AG10803 (cell line): Measurements from ENCODE around the gene ZBTB20.
A peak's percentile ranks its signal among the peaks of the same experiment; 100 is the strongest.

ENCODE experiments used
- DNase-seq: peaks from one replicate; pipeline ENCODE4 v3.0.0; 2010; ENCODE audit warnings: low read depth
- H3K4me3 ChIP-seq: 2 replicates; pipeline ENCODE4 v1.5.1; 2011; ENCODE audit warnings: mild to moderate bottlenecking, low read length, control low read depth
- TF ChIP-seq, protein P1 (sequence below): conservative IDR thresholded peaks from 2 replicates; pipeline ENCODE4 v1.5.1; 2011; ENCODE audit warnings: mild to moderate bottlenecking, low read length, control low read depth, inconsistent platforms

Gene ZBTB20

GRCh38 chr3:114454551-114455251, 692.4 kb downstream of the ZBTB20 start:
- DNase-seq, result peak; percentile 56
- TF ChIP-seq, protein P1, sequence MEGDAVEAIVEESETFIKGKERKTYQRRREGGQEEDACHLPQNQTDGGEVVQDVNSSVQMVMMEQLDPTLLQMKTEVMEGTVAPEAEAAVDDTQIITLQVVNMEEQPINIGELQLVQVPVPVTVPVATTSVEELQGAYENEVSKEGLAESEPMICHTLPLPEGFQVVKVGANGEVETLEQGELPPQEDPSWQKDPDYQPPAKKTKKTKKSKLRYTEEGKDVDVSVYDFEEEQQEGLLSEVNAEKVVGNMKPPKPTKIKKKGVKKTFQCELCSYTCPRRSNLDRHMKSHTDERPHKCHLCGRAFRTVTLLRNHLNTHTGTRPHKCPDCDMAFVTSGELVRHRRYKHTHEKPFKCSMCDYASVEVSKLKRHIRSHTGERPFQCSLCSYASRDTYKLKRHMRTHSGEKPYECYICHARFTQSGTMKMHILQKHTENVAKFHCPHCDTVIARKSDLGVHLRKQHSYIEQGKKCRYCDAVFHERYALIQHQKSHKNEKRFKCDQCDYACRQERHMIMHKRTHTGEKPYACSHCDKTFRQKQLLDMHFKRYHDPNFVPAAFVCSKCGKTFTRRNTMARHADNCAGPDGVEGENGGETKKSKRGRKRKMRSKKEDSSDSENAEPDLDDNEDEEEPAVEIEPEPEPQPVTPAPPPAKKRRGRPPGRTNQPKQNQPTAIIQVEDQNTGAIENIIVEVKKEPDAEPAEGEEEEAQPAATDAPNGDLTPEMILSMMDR, result no peak
- peak overlapping the region; percentile 56 for H3K4me3 ChIP-seq

DNA sequence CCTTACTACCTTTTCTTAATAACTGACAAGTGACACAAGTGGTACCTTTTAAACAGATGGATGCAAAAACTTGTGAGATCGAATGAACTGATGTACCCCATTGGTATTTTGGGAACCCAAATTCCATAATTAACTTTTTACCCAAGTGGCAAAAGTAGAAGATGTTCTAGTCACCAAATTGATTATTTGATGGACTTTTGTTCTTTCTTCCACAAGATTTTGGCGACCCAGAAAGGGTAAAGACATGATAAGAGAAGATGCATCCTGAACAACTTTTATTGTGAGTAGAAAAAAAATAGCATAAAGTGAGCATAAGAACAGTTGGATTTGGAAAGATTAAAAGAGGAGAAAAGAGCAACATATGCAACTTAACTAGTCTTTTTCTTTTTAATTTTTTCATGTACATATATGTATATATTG, 693.7 kb downstream of the ZBTB20 start:
- H3K4me3 ChIP-seq, result no peak overlapping the region
- TF ChIP-seq, protein P1, result no peak
- DNase-seq, result no peak

- TF ChIP-seq, protein P1, result no peak
- no peak overlapping the region for H3K4me3 ChIP-seq
- DNase-seq, result no peak
Observed at GRCh38 chr3:114452937-114453336, 694.2 kb downstream of the ZBTB20 start.

DNA sequence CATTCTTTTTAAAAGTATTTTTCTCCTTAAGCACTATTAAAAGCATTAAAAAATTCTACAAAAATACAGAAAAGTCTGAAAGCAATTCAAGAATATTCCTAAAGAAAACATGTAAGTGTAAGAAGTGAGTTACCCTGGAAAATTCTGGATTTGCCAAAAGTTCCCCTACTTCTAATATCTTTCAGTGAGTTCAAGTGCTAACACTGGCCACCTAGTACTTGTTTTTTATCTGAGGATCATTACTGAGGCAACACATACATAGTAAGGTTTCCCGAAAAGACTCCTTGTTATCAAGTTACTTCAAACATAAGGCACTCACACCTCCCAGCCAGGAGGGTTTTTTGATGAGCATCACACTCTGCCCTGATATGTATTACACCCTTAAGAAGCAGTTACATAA, 694.8 kb downstream of the ZBTB20 start:
- DNase-seq, result no peak
- TF ChIP-seq, protein P1, result no peak
- H3K4me3 ChIP-seq, result no peak overlapping the region

DNA sequence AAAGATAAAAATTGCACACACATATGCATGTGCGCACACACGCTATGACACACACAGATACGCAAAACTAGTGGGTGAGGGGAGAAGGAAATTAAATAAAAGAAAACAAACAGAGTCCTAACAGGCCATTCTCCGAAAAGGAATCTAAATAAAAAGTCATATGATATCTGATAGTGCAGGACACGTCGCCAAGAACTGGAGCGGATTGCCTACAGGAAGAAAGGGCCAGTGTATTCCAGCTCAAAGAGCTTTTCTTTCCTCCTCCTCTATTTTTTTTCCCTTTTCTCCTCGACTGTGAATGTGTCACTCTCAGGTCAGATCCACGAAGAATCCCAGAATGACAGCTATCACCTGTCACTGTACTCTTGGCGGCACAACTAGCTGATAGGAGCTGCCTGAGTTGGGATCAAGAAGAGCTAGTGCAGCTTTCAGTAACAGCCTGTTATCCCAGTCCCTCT, 695.5 kb downstream of the ZBTB20 start:
- H3K4me3 ChIP-seq, result peak overlapping the region; percentile 43
- DNase-seq, result no peak
- TF ChIP-seq, protein P1, result no peak

DNA sequence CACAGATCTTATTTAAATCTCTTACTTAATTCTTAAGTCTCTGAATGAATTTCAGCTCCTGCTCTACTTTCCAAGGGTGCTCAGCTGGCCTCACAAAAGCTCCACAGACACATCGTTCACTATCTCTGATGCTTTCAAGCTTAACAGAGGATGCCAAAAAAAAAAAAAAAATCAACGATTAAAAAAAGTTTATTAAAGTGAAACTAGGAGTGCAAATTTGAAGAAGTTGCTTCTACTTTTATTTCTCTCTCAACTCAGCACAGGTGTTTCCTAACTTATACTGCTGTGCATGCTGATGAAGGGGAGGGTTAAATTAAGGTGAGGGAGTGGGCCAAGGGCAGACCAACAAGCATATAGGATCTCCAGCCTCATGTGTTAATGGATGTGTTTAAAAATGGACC, 696.0 kb downstream of the ZBTB20 start:
- DNase-seq, result no peak
- H3K4me3 ChIP-seq, result peak overlapping the region; percentile 43
- TF ChIP-seq, protein P1, result no peak

GRCh38 chr3:114450008-114450596, 697.0 kb downstream of the ZBTB20 start:
- peak overlapping the region; percentile 37 for H3K4me3 ChIP-seq

More at GRCh38 chr3:114450008-114450596, 697.0 kb downstream of the ZBTB20 start:
- DNase-seq, result no peak
- TF ChIP-seq, protein P1, result 0 out of 2 replicates have a peak, but pooled peaks have one; percentile 14
